Astrocyte of the spinal cord (primary cell): Measurements from ENCODE around the gene GPHN.

Source experiments
- DNase-seq: peaks from one replicate; pipeline ENCODE4 v3.0.0; 2011; ENCODE audit warnings: low read depth, low spot score
- H3K4me3 ChIP-seq: 2 replicates; pipeline ENCODE4 v1.5.1; 2011; ENCODE audit warnings: low read depth, mild to moderate bottlenecking, low read length, moderate library complexity
- CTCF ChIP-seq: IDR thresholded peaks from 2 replicates; pipeline ENCODE4 v1.5.1; 2012; ENCODE audit warnings: low read depth, mild to moderate bottlenecking, low read length, inconsistent platforms
- in situ Hi-C: cut with HindIII; loops from 2 replicates; pipeline ENCODE4 v1.10.0; 2017; ENCODE audit warnings: low sequenced_read_pairs

GPHN gene

GRCh38 chr14:66629499-66629898 lies 121.6 kb downstream of the GPHN start:
- DNase-seq: no peak
- no peak for TF ChIP-seq CTCF
- H3K4me3 ChIP-seq: no peak overlapping the region
- in situ Hi-C loops: no loop called here

GRCh38 chr14:66634876-66635275 lies 126.9 kb downstream of the GPHN start:
- no peak for DNase-seq
- H3K4me3 ChIP-seq: no peak overlapping the region
- in situ Hi-C loops: no loop called here
- TF ChIP-seq CTCF: no peak

- in situ Hi-C loops: no loop called here
- no peak for TF ChIP-seq CTCF
- DNase-seq: no peak
- no peak overlapping the region for H3K4me3 ChIP-seq
Observed at GRCh38 chr14:66635435-66635834, 127.5 kb downstream of the GPHN start.

GRCh38 chr14:66636240-66636639 lies 128.3 kb downstream of the GPHN start:
- in situ Hi-C loops: no loop called here
- no peak for DNase-seq
- no peak for TF ChIP-seq CTCF
- no peak overlapping the region for H3K4me3 ChIP-seq

- no peak for DNase-seq
- no peak for TF ChIP-seq CTCF
- H3K4me3 ChIP-seq: no peak overlapping the region
- in situ Hi-C loops: no loop called here
Observed at GRCh38 chr14:66638689-66639088, 130.7 kb downstream of the GPHN start.

GRCh38 chr14:66641861-66642635 lies 134.1 kb downstream of the GPHN start:
- no peak for TF ChIP-seq CTCF
- in situ Hi-C loops: no loop called here
- H3K4me3 ChIP-seq: no peak overlapping the region
- no peak for DNase-seq
